GM12865 (cell line): ENCODE results near the gene DTWD2.

Source experiments
- DNase-seq: peaks from one replicate; pipeline ENCODE4 v3.0.0; 2010; ENCODE audit warnings: low read depth
- H3K4me3 ChIP-seq: 2 replicates; pipeline ENCODE4 v1.5.1; 2011; ENCODE audit warnings: mild to moderate bottlenecking, low read depth, low read length, control low read depth
- TF ChIP-seq, protein P1 (sequence below): IDR thresholded peaks from 2 replicates; pipeline ENCODE4 v1.5.1; 2011; ENCODE audit warnings: low read length, control low read depth, low read depth, inconsistent platforms; ENCODE audit not compliant: insufficient read depth; ENCODE audit errors: missing control alignments

Gene DTWD2, protein sequence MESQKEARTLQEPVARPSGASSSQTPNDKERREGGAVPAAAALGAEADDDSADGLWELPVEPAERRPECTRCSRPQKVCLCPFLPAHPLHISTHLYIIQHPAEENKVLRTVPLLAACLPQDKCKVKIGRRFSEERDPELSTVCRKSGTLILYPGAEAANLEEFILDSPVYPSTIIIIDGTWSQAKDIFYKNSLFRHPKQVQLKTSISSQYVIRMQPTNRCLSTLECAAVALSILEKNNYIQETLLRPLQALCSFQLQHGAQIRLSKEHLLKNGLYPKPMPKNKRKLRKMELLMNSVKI

DNA sequence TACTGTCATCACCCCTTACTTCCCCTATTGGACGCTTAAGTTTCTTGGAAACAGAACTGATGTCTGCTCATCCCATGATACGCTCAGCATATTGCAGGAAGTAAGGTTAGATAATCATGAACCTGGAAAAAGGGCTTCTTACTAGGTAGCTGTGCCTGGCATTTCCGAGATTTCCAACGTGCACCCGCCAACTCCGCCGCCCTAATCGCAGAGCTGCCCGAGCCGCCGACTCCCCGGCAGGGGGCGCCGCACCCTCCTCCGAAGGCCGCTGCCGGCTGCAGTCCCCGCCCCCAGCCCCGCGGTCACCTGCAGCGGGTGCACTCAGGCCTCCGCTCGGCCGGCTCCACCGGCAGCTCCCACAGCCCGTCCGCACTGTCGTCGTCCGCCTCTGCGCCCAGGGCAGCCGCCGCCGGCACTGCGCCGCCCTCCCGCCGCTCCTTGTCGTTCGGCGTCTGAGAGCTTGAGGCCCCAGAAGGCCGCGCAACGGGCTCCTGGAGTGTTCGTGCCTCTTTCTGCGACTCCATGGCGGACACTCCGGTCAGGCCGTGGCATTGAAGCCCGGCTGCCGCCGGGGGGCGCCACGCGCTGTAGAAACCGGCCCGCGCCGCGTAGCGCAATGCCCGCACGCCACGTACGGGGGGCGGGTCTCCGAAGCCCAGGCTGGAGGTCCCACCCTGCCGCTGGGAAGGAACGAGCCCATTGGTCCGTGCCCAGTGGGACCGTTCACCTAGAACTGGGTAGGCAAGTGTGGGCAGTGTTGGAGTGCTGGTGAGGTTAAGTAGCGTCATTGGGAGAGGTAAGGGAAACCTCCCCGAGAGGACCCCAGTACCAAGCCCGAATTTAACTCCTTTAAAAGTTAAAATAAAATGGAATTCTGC lies at the start of gene DTWD2:
Gene DTWD2, minus strand, starts transcription at position 560 of the 878 bp plus-strand sequence. Its CDS starts 36 bp downstream, at position 524.
- TF ChIP-seq, protein P1, sequence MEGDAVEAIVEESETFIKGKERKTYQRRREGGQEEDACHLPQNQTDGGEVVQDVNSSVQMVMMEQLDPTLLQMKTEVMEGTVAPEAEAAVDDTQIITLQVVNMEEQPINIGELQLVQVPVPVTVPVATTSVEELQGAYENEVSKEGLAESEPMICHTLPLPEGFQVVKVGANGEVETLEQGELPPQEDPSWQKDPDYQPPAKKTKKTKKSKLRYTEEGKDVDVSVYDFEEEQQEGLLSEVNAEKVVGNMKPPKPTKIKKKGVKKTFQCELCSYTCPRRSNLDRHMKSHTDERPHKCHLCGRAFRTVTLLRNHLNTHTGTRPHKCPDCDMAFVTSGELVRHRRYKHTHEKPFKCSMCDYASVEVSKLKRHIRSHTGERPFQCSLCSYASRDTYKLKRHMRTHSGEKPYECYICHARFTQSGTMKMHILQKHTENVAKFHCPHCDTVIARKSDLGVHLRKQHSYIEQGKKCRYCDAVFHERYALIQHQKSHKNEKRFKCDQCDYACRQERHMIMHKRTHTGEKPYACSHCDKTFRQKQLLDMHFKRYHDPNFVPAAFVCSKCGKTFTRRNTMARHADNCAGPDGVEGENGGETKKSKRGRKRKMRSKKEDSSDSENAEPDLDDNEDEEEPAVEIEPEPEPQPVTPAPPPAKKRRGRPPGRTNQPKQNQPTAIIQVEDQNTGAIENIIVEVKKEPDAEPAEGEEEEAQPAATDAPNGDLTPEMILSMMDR: peak; percentile 96

GRCh38 chr5:119037496-119038215 lies 49.3 kb upstream of the DTWD2 start:
- TF ChIP-seq, protein P1: no peak

More for the DNA sequence above, at the start of gene DTWD2:
- DNase-seq: peak; percentile 97
- peak within 1 kb of the TSS; percentile 67 for H3K4me3 ChIP-seq

DNA sequence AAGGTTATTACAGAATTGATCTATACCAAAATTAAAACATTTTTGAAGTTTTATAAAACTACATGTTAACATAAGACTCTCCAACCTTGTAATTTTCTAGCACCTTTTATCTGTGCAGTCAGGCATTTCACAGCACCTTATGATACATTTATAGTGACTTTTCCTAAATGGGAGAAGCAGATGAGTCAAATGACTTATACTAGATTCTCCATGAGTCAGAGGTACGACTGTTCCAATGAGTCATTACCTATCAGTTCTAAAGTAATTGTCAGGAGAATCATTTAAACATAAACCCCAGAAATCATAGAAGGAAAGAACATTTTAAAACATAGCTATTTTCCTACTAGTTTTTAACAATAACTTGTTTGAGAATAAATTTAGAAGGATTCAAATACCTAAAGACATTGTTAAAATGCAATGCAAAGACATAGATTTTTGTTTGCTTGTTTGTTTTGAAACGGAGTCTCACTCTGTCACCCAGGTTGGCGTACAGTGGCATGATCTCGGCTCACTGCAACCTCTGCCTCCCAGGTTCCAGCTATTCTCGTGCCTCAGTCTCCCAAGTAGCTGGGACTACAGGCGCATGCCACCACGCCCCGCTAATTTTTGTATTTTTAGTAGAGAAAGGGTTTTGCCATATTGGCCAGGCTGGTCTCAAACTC lies 47.9 kb upstream of the DTWD2 start:
- no peak overlapping the region for H3K4me3 ChIP-seq
- TF ChIP-seq, protein P1: no peak
- no peak for DNase-seq

More at GRCh38 chr5:119037496-119038215, 49.3 kb upstream of the DTWD2 start:
- H3K4me3 ChIP-seq: no peak overlapping the region
- DNase-seq: no peak

DNA sequence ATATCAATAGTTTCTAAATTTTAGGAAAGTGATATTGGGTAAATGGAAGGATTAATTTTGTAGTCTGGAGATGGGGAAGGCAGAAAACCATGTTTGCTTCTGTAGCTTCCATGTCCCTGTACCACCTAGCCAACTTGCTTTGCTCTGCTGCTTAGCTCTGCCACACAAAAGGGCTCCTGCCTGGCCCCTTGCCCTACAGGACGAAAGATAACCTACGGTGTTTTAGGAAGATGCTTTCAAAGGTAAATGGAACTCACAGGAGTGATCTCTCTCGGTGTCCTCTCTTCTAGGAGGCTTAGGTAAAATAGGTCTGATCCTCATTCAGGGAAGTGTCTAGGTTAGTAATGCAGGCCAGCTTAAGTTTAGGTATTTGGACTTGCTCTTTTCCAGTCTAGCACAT lies 44.8 kb upstream of the DTWD2 start:
- no peak for DNase-seq
- no peak overlapping the region for H3K4me3 ChIP-seq

GRCh38 chr5:119032656-119033055 lies 44.3 kb upstream of the DTWD2 start:
- TF ChIP-seq, protein P1: no peak
- peak overlapping the region; percentile 35 for H3K4me3 ChIP-seq

More for the DNA sequence above, 44.8 kb upstream of the DTWD2 start:
- TF ChIP-seq, protein P1: no peak

GRCh38 chr5:119031905-119032304 lies 43.6 kb upstream of the DTWD2 start:
- H3K4me3 ChIP-seq: peak overlapping the region; percentile 35; the same call in 1 of the 2 replicates
- TF ChIP-seq, protein P1: no peak
- peak; percentile 85 for DNase-seq

More at GRCh38 chr5:119032656-119033055, 44.3 kb upstream of the DTWD2 start:
- DNase-seq: peak; percentile 63
